NCI-H82 treated with DMSO at 0.1 percent for 48 hours (cell line): ENCODE results near the gene TRAPPC2.
"Not testable (repeated sequence)": the region's sequence is repeated elsewhere in the genome, so short reads cannot be mapped to it uniquely, and the experiment has no call there.

ENCODE experiments used
- DNase-seq: peaks from one replicate; lab custom pipeline; 2025; ENCODE audit not compliant: unreplicated experiment; lab: John Stamatoyannopoulos, UW

TRAPPC2 gene

DNA sequence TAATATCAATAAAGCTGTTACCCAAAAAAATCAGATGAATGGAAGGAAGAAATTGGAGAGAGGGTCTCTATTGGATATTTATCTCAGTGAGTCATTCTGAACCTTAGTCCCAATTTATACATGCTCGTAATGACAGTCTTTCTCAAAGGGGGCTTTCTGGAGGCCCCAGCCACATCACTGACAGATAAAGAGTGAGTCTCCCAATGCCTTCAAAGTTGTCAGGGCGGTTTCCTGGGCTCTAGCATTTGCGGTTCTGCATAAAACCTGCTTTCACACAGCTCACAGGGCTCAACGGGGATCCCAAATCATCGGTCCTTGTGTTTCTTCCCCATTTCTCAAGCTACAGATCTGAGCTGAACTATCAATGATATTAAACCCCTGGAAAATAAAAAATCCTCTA is 64.2 kb downstream of the TRAPPC2 start:
- DNase-seq = no peak

DNA sequence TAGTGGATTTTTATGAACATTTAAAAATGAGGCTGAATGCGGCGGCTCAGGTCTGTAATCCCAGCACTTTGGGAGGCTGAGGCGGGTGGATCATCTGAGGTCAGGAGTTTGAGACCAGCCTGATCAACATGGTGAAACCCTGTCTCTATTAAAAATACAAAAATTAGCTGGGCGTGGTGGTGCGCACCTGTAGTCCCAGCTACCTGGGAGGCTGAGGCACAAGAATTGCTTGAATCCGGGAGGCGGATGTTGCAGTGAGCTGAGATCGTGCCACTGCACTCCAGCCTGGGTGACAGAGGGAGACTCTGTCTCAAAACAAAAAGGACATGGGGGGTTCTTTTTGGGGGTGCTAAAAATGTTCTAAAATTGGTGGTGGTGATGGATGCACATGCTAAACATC is 64.7 kb downstream of the TRAPPC2 start:
- not testable (repeated sequence) for DNase-seq

- DNase-seq = no peak
Observed at GRCh38 chrX:13669246-13669737, 65.1 kb downstream of the TRAPPC2 start.

- DNase-seq = no peak
Observed at GRCh38 chrX:13667919-13668318, 66.5 kb downstream of the TRAPPC2 start.

GRCh38 chrX:13666836-13667235 is 67.6 kb downstream of the TRAPPC2 start:
- DNase-seq = no peak

GRCh38 chrX:13664020-13664419 is 70.4 kb downstream of the TRAPPC2 start:
- DNase-seq = no peak

DNA sequence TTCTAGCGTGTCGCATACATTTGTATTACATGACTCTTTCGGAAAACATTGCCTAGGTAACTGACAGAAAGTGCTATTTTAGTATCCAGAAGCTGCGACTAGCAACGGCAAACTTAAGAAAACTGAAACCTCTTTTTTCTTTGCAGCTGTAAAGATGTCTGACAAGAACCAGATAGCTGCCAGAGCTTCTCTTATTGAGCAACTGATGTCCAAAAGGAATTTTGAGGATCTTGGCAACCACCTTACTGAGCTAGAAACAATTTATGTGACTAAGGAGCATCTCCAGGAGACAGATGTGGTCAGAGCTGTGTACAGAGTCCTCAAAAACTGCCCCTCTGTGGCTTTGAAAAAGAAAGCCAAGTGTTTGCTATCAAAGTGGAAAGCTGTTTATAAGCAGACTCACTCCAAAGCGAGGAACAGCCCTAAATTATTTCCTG is 72.0 kb downstream of the TRAPPC2 start:
- DNase-seq = no peak
